ENCODE measurements around the gene ROBO1. TPM values are rescaled to one million over a fixed set of nuclear protein-coding genes. Genes with fewer than 3 reads are reported as not detected.

The ROBO1 gene
- total and polyA plus RNA-seq, 2 of the 13 experiments (the other 11 are each of a cell fraction or from before 2014, with no cell fraction given), result 52.2 to 71.0 TPM

- TF ChIP-seq PITX1 (CRISPR knock-in tag; IDR thresholded peaks at IDR 0.05) (peak; percentile 95), ZNF101 (CRISPR knock-in tag; IDR thresholded peaks at IDR 0.05; ENCODE audit: borderline replicate concordance, low read depth) (no peak), NKX3-1 (CRISPR knock-in tag; IDR thresholded peaks at IDR 0.05) (0 out of 2 replicates have a peak, but pooled peaks have one; percentile 38), BRCA1 (CRISPR knock-in tag; IDR thresholded peaks at IDR 0.05) (no peak), MLLT10 (CRISPR knock-in tag; IDR thresholded peaks at IDR 0.05) (no peak), GABPB1 (CRISPR knock-in tag; IDR thresholded peaks at IDR 0.05) (peak; percentile 17; the same call in 1 of the 2 replicates), HOXD1 (CRISPR knock-in tag; IDR thresholded peaks at IDR 0.05) (no peak), MXI1 (IDR thresholded peaks at IDR 0.05; ENCODE audit: borderline replicate concordance, low read depth, low read length) (peak; percentile 23; the same call in 1 of the 3 replicates), ZNF766 (CRISPR knock-in tag; IDR thresholded peaks at IDR 0.05; ENCODE audit: borderline replicate concordance) (no peak), YY1 (IDR thresholded peaks at IDR 0.05; ENCODE audit: insufficient read depth, insufficient replicate concordance, low read depth, low read length) (no peak), PATZ1 (CRISPR knock-in tag; IDR thresholded peaks at IDR 0.05) (peak; percentile 41; the same call in 1 of the 2 replicates), CREB1 (IDR thresholded peaks at IDR 0.05) (peak; percentile 78), CREB1 (CRISPR knock-in tag; IDR thresholded peaks at IDR 0.05) (peak; percentile 62), ZNF747 (CRISPR knock-in tag; IDR thresholded peaks at IDR 0.05; ENCODE audit: borderline replicate concordance) (no peak), NR2C2 (CRISPR knock-in tag; IDR thresholded peaks at IDR 0.05; ENCODE audit: borderline replicate concordance) (peak; percentile 87), WIZ (CRISPR knock-in tag; IDR thresholded peaks at IDR 0.05) (no peak), TMF1 (CRISPR knock-in tag; IDR thresholded peaks at IDR 0.05; ENCODE audit: low read depth) (no peak), ZNF484 (CRISPR knock-in tag; IDR thresholded peaks at IDR 0.05; ENCODE audit: borderline replicate concordance, low read depth) (no peak), RXRB (CRISPR knock-in tag; IDR thresholded peaks at IDR 0.05; ENCODE audit: borderline replicate concordance) (peak; percentile 94), NCOR1 (IDR thresholded peaks at IDR 0.05; ENCODE audit: borderline replicate concordance, low read length) (peak; percentile 78), RBAK (CRISPR knock-in tag; IDR thresholded peaks at IDR 0.05) (no peak), ELF3 (CRISPR knock-in tag; IDR thresholded peaks at IDR 0.05) (peak; percentile 87), ZBTB49 (CRISPR knock-in tag; IDR thresholded peaks at IDR 0.05; ENCODE audit: borderline replicate concordance) (no peak), MIER2 (CRISPR knock-in tag; IDR thresholded peaks at IDR 0.05) (no peak), HOXA3 (CRISPR knock-in tag; IDR thresholded peaks at IDR 0.05) (peak; percentile 62; the same call in 1 of the 2 replicates), ETV5 (CRISPR knock-in tag; IDR thresholded peaks at IDR 0.05; ENCODE audit: borderline replicate concordance) (peak; percentile 90), TAF15 (IDR thresholded peaks at IDR 0.05; ENCODE audit: low read depth, low read length, poor library complexity, severe bottlenecking) (no peak), RBM39 (IDR thresholded peaks at IDR 0.05; ENCODE audit: low read depth, low read length, poor library complexity, severe bottlenecking) (no peak), POGZ (CRISPR knock-in tag; IDR thresholded peaks at IDR 0.05) (peak; percentile 95), ZC3H13 (CRISPR knock-in tag; IDR thresholded peaks at IDR 0.05) (no peak)
Measured at GRCh38 chr3:78993375-78993774, 774.4 kb downstream of the ROBO1 start (continued).
